Activated T-cell treated with anti-CD3 and anti-CD28 coated beads for 24 hours (primary cell): ENCODE measurements around the gene MEGF10.
"Not testable (repeated sequence)": the region's sequence is repeated elsewhere in the genome, so short reads cannot be mapped to it uniquely, and the experiment has no call there.

Source experiments
- DNase-seq: peaks from one replicate; pipeline ENCODE4 v3.0.0-alpha.2; 2020; ENCODE audit warnings: low read depth

MEGF10 gene

DNA sequence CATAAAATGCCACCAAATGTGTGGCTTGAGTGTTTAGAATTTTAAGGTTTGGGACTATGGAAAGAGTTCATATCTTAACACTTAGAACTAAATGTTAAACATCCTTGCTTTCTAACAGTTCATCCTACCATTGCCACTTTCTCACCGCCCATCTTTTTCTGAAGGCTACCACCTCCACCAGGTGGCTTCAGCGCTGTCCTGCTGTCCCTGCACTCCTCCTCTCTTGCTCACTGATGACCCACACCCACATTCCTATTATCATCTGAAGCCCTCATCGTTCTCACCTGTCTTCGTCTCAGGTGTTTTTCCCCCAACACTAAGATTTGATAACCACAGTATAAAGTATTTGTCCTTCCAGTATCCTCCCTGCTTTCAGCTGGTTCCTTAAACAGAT lies 7.4 kb downstream of the MEGF10 start:
- no peak for DNase-seq

DNA sequence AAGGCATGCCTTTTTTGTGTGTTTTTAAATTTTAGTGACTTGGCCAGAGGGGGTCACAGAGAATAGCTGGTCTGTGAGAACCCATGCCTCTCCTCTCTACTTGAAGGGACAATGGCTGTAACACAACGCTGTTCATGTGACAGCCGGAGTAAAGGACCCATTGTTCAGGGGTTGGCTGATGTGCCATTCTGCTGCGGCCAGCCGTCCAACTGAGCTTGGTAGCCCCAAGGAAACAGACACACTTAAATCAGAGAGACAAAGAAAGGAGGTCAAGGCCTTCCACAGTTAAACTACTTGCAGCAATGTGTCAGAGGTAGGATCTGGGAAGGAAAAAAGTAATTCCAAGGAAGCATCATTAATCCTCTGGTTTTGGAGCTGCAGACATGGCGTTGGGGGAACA lies 8.1 kb downstream of the MEGF10 start:
- no peak for DNase-seq

- no peak for DNase-seq
These were observed 9.1 kb downstream of the MEGF10 start for GRCh38 chr5:127299678-127300077.

DNA sequence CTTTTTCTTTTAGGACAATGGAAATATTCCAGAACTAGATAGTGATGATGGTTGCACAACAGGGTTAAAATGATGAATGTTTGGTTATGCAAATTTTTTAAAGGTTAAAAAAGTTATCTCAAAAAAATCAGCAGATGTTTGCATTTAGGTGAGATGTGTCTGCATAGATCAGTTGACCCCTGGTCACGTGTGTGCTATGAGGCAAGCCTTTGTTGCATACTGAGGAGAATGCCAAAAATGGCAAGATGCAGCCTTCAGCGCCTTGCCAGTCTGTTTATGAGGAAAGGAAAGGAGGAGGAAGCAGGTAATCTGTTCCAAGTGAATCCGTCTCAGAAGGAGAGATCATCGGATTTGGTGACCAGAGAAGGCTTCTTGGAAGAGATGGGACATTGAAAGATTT lies 11.9 kb downstream of the MEGF10 start:
- DNase-seq = no peak

DNA sequence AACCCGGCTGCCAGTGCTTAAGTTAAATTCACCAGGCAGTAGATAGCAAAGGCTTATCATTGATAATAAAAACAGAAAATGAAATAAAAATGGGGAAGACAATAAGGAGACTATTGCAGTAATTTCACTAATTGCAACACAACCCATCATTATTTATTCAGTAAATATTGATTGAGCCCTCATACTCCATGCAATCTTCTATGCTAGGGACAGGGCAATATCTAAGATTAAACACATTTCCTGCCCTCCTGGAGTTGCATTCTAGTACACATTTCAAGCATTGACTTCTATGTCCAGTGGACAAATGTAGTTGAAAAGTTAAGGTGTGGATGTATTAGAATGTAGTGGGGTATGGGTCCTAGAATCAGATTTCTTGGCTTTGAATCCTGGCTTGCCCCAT lies 12.8 kb downstream of the MEGF10 start:
- DNase-seq = no peak

- DNase-seq = no peak
These were observed 14.9 kb downstream of the MEGF10 start for GRCh38 chr5:127305493-127305892.

DNA sequence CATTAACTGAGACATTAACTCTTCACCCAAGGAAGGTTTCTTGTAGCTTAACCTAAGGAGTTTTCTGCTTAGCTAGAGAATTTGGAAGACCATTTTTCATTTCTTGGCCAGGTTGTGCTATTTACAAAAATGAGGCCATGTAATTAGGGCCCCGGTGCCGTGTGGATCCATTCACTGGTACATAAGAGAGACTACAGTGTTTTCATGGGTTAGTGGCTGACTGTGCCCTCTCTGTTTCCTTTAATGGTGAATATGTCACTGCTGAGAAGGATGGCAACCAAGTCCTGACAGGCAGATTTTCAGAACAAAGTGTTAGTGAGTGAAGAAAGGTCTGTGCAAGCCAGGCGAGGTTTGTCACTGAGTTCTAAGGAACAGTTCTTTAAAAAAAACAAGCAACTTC lies 15.4 kb downstream of the MEGF10 start:
- no peak for DNase-seq

- no peak for DNase-seq
These were observed 16.1 kb downstream of the MEGF10 start for GRCh38 chr5:127306647-127307046.

GRCh38 chr5:127307868-127308267 lies 17.3 kb downstream of the MEGF10 start:
- DNase-seq = no peak

DNA sequence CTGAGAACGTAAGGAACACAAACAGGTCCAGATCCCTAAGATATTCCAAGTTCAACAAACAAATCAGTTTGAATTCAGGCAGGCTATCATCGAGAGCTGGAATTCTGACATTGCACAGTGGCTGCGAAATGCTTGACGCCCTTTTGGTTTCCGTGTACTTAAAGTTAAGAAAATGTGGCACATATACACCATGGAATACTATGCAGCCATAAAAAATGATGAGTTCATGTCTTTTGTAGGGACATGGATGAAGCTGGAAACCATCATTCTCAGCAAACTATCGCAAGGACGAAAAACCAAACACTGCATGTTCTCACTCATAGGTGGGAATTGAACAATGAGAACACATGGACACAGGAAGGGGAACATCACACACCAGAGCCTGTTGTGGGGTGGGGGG lies 17.7 kb downstream of the MEGF10 start:
- DNase-seq = not testable (repeated sequence)

DNA sequence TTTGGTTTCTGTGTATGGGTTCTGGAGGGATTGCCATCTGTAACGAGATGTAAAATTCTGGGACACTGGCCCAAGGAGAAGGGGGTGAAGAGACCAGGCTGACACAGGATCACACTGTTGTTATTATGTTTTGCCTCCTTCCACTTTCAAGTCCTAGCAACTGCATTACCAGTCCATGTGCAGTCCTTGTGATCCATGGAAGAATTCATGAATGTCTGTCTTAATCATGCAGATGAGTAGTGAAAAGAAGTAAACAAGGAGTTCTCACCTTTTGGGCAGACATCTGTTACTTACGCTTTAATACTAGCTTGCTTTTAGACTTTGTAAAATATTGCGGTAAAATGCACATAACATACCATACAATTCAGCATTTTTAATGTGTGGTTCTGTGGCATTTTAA lies 18.3 kb downstream of the MEGF10 start:
- no peak for DNase-seq

DNA sequence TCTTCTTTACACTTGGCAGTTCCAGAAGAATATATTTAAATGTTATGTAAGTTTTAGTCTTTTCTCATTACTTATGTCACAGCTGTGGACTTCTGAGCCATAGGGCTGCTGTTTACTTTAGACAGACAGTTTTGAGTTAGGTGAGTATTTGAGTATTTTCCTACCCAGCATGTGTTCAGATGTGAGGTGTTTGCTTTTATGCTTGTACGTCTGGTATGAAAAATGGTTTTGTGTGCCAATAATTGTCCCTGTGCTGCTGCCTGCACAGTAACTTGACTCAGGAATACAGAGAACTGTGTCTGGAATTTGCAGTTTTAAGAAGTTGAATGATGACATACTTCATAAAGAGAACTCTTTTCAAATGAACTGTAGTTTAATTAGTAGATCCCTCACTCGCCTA lies 20.8 kb downstream of the MEGF10 start:
- no peak for DNase-seq

DNA sequence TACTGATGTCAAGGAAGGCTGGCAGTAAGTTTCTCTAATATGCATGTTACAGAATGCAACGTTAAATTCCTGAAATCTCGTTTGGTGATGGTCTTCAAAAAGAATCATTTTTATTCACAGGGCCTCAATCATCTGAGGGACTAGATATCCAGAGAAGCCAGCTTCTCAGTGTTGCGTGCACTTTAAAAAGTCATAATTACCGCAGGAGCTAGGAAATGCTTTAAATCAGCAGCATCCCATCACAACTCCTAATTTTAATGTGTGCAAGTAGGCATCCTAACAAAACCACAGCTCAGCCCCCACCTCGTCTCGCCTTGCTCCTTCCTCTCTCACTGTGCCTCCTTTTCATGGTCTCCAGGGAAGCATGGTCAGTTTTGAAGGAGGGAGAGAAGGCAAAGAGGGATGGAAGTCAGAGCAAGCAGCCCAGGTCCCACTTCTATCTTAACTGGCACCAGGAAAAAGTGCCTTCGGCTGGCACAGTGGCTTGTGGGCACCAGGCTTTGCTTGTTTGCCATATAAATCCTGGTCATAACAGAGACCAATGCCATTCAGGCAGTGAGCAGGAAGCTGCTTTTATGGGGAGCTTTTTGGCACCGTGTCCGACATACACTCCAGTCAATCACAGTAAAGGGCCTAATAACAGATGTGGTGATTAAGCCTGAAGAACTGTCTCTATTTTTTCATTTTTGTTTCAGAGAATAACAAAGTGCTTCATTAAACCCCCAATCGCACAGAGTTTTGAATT lies 21.4 kb downstream of the MEGF10 start:
- no peak for DNase-seq

GRCh38 chr5:127313379-127313778 lies 22.8 kb downstream of the MEGF10 start:
- DNase-seq = no peak

- DNase-seq = peak; percentile 48
These were observed 23.4 kb downstream of the MEGF10 start for GRCh38 chr5:127313847-127314473.

GRCh38 chr5:127316011-127316410 lies 25.4 kb downstream of the MEGF10 start:
- DNase-seq = no peak

DNA sequence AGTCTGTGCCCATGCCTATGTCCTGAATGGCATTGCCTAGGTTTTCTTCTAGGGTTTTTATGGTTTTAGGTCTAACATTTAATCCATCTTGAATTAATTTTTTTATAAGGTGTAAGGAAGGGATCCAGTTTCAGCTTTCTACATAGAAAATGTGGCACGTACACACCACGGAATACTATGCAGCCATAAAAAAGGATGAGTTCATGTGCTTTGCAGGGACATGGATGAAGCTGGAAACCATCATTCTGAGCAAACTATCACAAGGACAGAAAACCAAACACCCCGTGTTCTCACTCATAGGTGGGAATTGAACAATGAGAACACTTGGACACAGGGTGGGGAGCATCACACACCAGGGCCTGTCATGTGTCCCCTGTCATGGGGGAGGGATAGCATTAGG lies 26.8 kb downstream of the MEGF10 start:
- DNase-seq = not testable (repeated sequence)

DNA sequence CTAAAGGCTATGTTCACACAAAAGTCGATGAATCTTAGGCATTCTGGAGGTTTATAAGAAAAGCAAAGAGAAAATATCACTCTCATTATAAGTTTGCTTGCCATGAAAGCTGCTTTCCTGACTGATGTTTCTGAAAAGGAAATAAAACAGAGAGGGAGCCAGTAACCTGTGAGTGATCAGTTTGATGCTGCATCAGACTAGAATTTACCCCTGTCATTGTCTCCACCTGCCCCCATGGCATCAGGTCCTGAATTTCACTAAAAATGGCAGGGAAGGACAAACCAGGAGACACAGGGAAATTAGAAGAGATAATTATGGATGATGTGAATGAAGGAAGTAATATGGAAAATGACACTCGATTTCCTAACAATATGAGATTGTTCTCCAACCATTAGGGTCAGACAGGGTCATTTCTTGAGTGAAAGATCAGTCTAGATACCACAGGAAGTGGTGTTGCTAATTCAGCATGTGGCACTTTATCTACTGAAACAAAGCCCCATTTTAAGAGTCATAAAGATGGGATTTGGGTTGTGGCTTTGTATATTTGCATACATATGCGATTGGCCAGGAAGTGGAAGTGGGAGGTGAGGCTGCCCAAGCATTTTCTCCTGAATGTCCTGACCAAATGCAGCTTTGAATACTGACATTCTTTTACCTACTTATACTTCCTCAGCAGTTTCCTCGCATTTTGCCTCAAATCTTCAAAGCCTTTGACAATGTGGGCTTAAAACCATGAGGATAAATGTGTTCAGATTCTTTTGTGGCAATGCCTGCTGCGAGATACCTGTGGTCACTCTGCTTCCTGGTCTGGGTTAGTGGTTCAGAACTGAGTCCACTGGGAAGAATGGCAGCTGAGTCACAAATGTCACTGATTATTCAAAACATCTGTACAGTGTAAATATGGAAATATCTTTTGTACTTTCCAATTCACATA lies 29.7 kb downstream of the MEGF10 start:
- no peak for DNase-seq

DNA sequence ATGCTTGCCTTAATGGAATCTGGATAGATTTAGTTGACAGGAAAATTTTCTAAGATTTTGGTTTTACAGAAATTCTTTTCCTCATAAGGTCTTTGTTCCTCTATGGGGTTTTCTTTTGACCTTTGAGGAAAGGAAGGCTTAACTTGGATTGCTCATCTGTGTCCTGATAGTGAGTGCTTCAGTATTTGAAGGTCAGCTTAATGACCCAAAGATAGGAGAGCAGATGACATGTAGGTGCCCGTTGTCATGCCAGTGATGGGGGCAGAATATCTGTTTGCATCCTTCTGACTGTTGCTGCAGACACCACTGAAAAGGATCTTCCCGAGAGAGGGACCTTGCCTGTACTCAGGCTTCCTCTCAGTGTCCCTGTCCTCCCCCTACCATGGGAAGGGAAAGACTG lies 30.9 kb downstream of the MEGF10 start:
- DNase-seq = no peak

DNA sequence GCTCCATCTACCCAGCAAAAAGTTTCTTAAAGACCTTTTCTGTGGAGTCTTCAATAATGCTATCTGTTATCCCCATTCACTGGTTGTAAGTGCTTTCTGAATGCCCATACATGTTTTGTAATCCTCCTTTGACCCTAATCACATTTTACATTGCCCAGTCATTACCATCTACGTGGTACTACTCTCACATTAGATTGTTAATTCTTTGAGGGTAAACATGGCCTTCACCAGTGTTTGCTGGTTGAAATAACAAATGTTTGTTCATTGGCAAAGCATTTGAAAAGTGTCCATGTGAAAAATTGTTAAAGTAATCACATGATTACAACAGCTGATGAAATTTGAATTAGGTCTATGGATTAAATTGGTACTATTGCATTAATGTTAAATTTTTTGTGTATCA lies 31.8 kb downstream of the MEGF10 start:
- no peak for DNase-seq

- DNase-seq = no peak
These were observed 34.2 kb downstream of the MEGF10 start for GRCh38 chr5:127324756-127325155.

GRCh38 chr5:127326431-127326830 lies 35.8 kb downstream of the MEGF10 start:
- no peak for DNase-seq
